ENCODE data around the gene AKR1A1. TPM values are rescaled to one million over a fixed set of nuclear protein-coding genes. Genes with fewer than 3 reads are reported as not detected.

The AKR1A1 gene
- total RNA-seq, 1 experiment from 2014 or later: 119 TPM

GRCh38 chr1:45552331-45552730 lies 1.7 kb downstream of the AKR1A1 start:
- TF ChIP-seq CTCF (IDR thresholded peaks at IDR 0.05; ENCODE audit: insufficient read depth in 1 of 2, low read depth in 1 of 2, low read length in 1 of 2, severe bottlenecking in 1 of 2, unreplicated experiment in 1 of 2): no peak
- no TSS peak for BruUV-seq (replicated peaks)
- no peak overlapping the region for H3K27ac Mint-ChIP-seq (ENCODE audit: unreplicated experiment)
- POLR2A ChIA-PET: interaction anchor here (2.4 kb wide), 1 partner anchor 31 kb away, joined by 40 read pairs; the partner anchor contains the start of gene PRDX1
- Histone ChIP-seq H3K4me3 (ENCODE audit: low read depth, low read length) (no peak overlapping the region; the same call in 1 of the 2 replicates), H3K27me3 (replicated peaks; ENCODE audit: control insufficient read depth, insufficient read depth, low read length) (no peaks in the 10 kb centered on the region), H3K36me3 (ENCODE audit: control insufficient read depth, insufficient read depth, low read length) (0 out of 2 replicates have a peak, but pooled peaks cover 2% of the 10 kb centered on the region), H3K4me1 (no peaks in the 10 kb centered on the region), H3K9me3 (no peaks in the 10 kb centered on the region)
- CTCF ChIA-PET: no interaction called here
- peaks cover 48% of the 10 kb centered on the region for H3K36me3 Mint-ChIP-seq (ENCODE audit: insufficient read depth, unreplicated experiment)
- no peaks in the 10 kb centered on the region for H3K27me3 Mint-ChIP-seq (ENCODE audit: insufficient read depth, unreplicated experiment)
- H3K4me3 Mint-ChIP-seq (ENCODE audit: unreplicated experiment): peak overlapping the region; percentile 95
- peaks cover 6% of the 10 kb centered on the region for H3K4me1 Mint-ChIP-seq (ENCODE audit: low read depth, unreplicated experiment)
- no peaks in the 10 kb centered on the region for H3K9me3 Mint-ChIP-seq (ENCODE audit: unreplicated experiment)
- DNase-seq: no peak
- intact Hi-C loops (cut with micrococcal nuclease; ENCODE audit: unreplicated experiment): no loop called here

- H3K36me3 Mint-ChIP-seq (ENCODE audit: insufficient read depth, unreplicated experiment): peaks cover 50% of the 10 kb centered on the region
- no peaks in the 10 kb centered on the region for H3K9me3 ChIP-seq
- H3K4me1 ChIP-seq: no peaks in the 10 kb centered on the region
- no peaks in the 10 kb centered on the region for H3K27me3 ChIP-seq (replicated peaks; ENCODE audit: control insufficient read depth, insufficient read depth, low read length)
- DNase-seq: no peak
- no peaks in the 10 kb centered on the region for H3K27me3 Mint-ChIP-seq (ENCODE audit: insufficient read depth, unreplicated experiment)
- BruUV-seq (replicated peaks): no TSS peak
- POLR2A ChIA-PET: interaction anchor here (0.7 kb wide), 1 partner anchor 33 kb away, joined by 3 read pairs; the partner anchor contains the start of gene PRDX1
- peaks cover 6% of the 10 kb centered on the region for H3K4me1 Mint-ChIP-seq (ENCODE audit: low read depth, unreplicated experiment)
- H3K36me3 ChIP-seq (ENCODE audit: control insufficient read depth, insufficient read depth, low read length): 0 out of 2 replicates have a peak, but pooled peaks cover 2% of the 10 kb centered on the region
- no peak overlapping the region for H3K4me3 Mint-ChIP-seq (ENCODE audit: unreplicated experiment)
- no peaks in the 10 kb centered on the region for H3K9me3 Mint-ChIP-seq (ENCODE audit: unreplicated experiment)
- no peak overlapping the region for H3K4me3 ChIP-seq (ENCODE audit: low read depth, low read length)
- no peak for TF ChIP-seq CTCF (IDR thresholded peaks at IDR 0.05; ENCODE audit: insufficient read depth in 1 of 2, low read depth in 1 of 2, low read length in 1 of 2, severe bottlenecking in 1 of 2, unreplicated experiment in 1 of 2)
- intact Hi-C loops (cut with micrococcal nuclease; ENCODE audit: unreplicated experiment): no loop called here
- CTCF ChIA-PET: no interaction called here
- H3K27ac Mint-ChIP-seq (ENCODE audit: unreplicated experiment): no peak overlapping the region
Observed at GRCh38 chr1:45554198-45554597, 3.6 kb downstream of the AKR1A1 start.

- Histone ChIP-seq H3K9me3 (no peaks in the 10 kb centered on the region), H3K27me3 (replicated peaks; ENCODE audit: control insufficient read depth, insufficient read depth, low read length) (no peaks in the 10 kb centered on the region), H3K4me3 (ENCODE audit: low read depth, low read length) (no peak overlapping the region), H3K36me3 (ENCODE audit: control insufficient read depth, insufficient read depth, low read length) (peaks cover 2% of the 10 kb centered on the region; the same call in 1 of the 2 replicates), H3K4me1 (no peaks in the 10 kb centered on the region)
- DNase-seq: no peak
- Mint-ChIP-seq H3K9me3 (ENCODE audit: unreplicated experiment) (no peaks in the 10 kb centered on the region), H3K27me3 (ENCODE audit: insufficient read depth, unreplicated experiment) (no peaks in the 10 kb centered on the region), H3K27ac (ENCODE audit: unreplicated experiment) (no peak overlapping the region), H3K4me1 (ENCODE audit: low read depth, unreplicated experiment) (peaks cover 3% of the 10 kb centered on the region), H3K36me3 (ENCODE audit: insufficient read depth, unreplicated experiment) (peaks cover 55% of the 10 kb centered on the region), H3K4me3 (ENCODE audit: unreplicated experiment) (no peak overlapping the region)
- TF ChIP-seq CTCF (IDR thresholded peaks at IDR 0.05; ENCODE audit: insufficient read depth in 1 of 2, low read depth in 1 of 2, low read length in 1 of 2, severe bottlenecking in 1 of 2, unreplicated experiment in 1 of 2): no peak
- CTCF ChIA-PET: interaction anchor here (0.7 kb wide), 1 partner anchor 42 kb away, joined by 6 read pairs; no protein-coding TSS in a partner anchor
- POLR2A ChIA-PET: no interaction called here
- BruUV-seq (replicated peaks): no TSS peak
- intact Hi-C loops (cut with micrococcal nuclease; ENCODE audit: unreplicated experiment): no loop called here
Observed at GRCh38 chr1:45557422-45557944, 6.9 kb downstream of the AKR1A1 start.
